ENCODE measurements around the gene PPM1H.
"Not testable (repeated sequence)": the region's sequence is repeated elsewhere in the genome, so short reads cannot be mapped to it uniquely, and the experiment has no call there.

PPM1H gene

DNA sequence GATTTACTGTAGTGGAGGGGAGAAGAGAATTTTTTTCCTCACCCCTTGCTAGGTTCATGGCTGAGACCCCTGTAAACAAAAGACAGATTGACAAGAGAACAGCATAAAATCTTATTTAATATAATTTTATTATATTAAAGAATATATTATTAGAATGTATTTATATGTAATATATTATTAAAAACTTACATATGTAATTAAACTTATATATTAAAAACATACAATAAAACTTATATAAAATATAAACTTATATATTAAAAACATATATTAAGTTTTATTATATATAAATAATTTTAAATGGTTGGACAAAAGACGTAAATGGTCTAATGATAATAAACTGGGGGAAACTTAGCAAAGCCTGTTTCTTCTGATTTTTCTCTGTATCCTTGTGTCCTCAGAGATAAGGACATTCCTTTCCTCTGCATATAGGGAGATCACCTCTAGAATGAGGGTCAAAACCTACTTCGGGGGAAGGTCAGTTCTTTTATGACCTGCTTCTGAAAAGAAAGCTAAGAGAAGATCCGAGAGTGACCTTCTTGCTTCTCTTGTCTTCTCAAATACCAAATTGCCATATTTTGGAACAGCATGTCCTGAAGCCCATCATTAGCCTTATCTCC is 8.9 kb upstream of the PPM1H start:
- DNase-seq (ENCODE audit: low read depth in 2 of 3, low spot score in 2 of 3) = no peak

DNA sequence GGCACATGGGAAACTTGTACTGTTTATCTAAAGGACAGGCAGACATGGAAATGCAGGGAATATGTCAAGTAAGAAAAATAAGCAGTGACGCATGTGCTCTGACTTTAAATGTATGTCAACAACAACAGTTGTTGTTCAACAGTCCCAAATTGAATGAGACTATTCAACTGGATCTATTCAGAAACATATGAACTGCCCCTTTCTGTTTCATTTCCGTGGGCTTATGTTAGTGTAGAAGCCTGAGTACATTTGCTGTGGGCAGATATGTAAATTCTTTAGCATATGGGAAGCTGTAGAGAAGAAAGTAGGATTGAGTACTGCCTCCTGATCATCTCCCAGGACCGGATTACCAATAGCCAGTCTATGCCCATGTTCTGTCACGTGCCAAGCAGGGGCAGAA is 7.4 kb upstream of the PPM1H start:
- not testable (repeated sequence) for DNase-seq (ENCODE audit: low read depth in 2 of 3, low spot score in 2 of 3)

DNA sequence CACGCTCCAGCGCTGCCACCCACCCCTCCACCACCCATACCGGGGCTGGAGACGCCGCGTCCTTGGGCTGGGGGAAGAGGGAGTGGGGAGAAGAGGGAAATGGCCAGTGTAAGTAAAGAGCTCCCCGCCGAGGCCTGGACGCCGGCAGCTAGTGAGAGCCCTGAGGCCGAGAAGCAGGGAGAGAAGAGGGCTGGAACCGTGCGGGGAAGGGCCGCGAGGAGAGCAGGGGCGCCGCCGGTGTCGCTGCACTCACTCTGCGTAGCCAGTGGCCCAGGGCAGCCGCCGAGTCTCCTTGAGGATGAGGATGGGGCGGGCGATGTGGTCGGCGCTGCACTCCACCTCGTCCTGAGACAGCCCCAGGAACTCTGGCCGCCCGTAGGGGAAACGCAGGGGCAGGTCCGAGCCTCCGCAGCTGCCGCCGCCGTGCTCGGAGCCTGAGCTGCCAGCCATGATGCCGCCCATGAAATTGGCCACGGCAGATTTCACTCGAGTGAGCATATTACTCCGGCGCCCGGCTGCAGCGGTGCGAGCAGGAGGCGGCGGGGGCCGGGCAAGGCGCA is 631 bp downstream of the PPM1H start:
- DNase-seq (ENCODE audit: low read depth in 2 of 3, low spot score in 2 of 3) = peak in 2 of 3 experiments; percentile 4 to 5

DNA sequence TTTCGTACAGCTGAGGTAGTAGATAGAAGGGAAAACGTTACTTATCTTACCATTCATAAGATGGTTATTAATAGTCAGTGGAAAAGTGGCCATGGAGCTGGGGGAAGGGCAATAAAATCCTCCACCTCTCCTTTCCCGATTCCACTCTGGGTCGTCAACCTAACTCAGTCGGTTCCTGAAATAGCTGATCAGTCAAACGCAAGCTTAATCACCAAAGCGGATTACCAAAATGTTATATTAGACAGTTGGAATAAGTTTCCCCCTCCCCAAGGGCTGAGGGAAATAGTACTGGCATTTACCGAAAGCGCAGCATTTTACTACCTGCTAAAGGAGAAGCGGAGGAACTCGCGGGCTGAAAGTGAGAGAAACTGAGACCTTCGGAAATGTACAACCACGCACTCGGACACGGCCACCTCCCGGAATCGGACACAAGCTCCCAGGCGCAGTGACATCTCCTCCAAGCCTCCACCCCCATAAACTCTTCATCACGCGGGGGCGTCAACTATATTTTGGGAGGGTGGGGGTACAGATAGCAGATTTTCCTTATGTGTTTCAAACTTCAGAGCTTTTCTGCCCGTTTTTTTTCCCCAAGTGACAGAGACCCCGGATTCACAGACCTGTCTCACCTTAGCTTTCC is 1.2 kb downstream of the PPM1H start:
- no peak for DNase-seq (ENCODE audit: low read depth in 2 of 3, low spot score in 2 of 3)

DNA sequence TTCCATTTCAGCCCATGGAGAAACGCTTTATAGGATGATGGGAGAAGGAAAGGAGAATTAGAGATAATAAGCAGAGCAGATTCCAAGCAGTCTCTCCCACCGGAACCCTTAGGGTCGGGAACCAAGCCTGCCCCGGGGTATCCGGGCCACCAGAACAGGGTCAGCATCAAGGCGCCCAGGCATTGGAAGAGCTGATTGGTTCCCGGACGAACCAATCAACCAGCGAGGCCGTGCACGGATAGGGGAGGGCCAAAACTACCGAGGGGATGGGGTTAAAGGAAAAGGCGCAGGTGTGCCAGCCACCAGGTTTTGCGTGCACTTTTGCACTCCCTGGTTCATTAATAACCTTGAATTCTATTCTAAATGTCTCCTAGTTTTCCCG is 1.7 kb downstream of the PPM1H start:
- DNase-seq (ENCODE audit: low read depth in 2 of 3, low spot score in 2 of 3) = no peak

DNA sequence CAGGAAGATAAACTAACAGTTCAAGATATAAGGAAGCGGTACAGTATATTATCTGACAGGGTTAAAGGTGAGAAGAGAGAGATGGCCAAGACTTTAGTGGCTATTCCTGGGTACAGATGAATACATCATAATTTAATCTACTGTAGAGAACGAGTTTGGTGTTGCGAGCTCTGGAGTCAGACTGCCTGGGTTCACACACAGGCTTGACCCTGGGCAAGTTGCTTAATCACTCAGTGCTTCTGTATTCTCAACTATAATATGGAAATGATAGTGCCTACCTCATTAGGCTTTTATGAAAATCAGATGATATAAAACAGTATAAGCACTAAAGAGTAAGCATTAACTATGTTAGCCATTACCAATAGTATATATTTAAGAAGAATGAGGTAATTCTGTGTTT is 3.5 kb downstream of the PPM1H start:
- no peak for DNase-seq (ENCODE audit: low read depth in 2 of 3, low spot score in 2 of 3)

- no peak for DNase-seq (ENCODE audit: low read depth in 2 of 3, low spot score in 2 of 3)
Measured at GRCh38 chr12:62930546-62931425, 4.2 kb downstream of the PPM1H start.

GRCh38 chr12:62928632-62929031 is 6.3 kb downstream of the PPM1H start:
- DNase-seq (ENCODE audit: low read depth in 2 of 3, low spot score in 2 of 3) = no peak

DNA sequence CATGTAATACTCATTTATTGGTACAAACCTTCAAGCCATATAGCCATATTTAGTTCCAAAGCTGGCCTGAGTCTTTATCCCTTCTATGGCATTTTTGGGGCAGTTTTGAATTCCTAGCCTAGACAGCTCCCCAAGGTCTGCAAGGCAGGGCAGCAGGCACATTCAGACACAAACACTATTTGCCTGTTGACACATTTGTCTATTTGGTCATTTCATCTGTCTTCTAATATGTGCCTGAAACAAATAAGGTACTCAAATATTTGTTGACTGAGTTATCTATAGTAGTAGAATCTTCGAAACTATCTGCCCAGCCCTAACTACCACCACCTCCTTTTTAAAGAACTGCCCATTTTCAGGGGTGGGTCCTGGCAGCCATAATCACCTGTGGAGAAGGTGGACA is 9.3 kb downstream of the PPM1H start:
- DNase-seq (ENCODE audit: low read depth in 2 of 3, low spot score in 2 of 3) = no peak

- no peak for DNase-seq (ENCODE audit: low read depth in 2 of 3, low spot score in 2 of 3)
Measured at GRCh38 chr12:62924084-62924483, 10.9 kb downstream of the PPM1H start.

GRCh38 chr12:62922539-62922938 is 12.4 kb downstream of the PPM1H start:
- no peak for DNase-seq (ENCODE audit: low read depth in 2 of 3, low spot score in 2 of 3)

DNA sequence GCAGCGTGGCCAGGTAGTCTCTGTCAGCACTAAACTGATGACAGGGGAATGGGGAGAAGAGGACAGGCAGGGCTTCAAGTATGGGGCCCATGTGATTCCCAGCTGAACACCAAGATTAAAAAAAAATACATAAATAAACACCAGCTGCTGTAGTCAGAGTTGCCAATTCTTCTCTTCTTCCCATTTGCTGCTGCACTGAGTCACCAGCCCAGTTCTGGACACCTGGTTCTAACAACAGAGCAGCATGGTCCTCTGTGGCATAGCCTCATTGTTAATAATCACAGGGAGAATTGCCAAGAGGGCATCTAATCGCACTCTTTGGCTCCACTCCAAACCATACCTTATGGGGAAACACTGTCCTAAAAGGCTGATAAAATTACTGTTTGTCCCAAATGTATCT is 15.1 kb downstream of the PPM1H start:
- no peak for DNase-seq (ENCODE audit: low read depth in 2 of 3, low spot score in 2 of 3)

DNA sequence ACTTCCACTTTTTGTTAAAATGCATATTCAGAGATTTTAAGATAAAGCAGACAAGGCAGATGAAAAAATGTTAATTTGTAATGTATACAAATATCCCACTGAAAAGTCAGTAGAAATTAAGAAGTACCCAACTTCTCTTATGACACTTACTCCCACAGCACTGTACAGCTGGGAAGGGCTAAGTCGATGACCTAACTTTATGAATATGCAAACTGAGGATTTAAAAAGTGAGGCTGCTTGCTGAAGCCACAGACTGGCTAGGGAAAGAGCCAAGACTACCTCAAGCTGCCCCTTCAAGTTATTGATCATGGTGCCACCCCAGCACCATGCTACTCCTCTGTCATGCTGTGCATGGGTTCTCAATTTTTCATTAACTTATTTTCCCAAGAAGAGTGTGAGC is 17.0 kb downstream of the PPM1H start:
- no peak for DNase-seq (ENCODE audit: low read depth in 2 of 3, low spot score in 2 of 3)

DNA sequence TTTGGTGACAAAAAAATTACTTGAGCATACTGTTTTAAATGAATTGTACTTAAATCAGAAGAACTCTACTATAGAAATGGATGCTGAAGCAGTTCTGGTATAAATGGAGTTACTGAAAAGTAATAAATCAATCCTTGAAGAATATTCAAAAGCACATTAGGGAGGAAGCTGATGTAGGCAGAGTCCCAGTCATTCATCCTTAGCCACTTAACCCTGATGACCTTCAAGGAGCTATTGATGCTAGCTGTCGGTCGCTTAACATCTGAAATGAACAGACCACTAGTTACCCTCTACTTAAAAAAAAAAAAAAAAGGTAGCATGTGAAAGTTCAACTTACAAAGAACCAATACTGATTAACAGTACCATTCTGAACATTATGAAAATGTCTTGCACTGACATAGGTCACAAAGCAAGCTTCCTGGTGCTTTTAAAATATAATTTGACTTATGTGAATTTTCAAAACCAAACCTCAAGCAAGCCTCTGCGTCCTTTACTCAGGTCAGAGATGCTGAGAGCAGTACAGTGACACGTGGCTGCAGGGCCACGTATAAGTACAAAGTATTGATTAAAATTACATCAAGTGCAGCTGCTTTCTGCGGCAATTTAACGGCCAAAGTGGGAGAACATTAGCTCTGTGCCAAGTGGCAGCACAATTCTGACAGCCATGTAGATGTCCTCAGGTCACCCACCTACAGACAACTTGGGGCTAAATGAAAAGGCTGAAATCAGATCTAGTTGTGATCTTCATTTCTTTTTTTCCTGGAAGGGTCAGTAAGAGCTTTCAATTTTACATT is 18.1 kb downstream of the PPM1H start:
- DNase-seq (ENCODE audit: low read depth in 2 of 3, low spot score in 2 of 3) = no peak

DNA sequence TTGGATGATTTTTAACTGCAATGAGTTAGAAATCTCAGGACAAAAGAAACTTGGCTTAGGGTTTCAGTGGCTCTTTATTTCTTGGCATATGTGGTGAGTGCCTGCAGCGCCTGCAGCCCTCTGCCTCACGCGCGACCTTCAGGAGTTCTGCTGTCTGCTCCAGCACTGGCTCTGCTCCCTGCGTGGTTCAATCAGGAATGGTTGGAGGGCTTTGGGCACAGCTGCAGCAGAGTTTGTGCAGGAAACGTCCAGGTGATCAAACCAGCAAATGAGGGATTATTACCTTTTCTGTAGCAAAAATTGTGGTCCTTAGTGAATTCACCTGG is 19.8 kb downstream of the PPM1H start:
- DNase-seq (ENCODE audit: low read depth in 2 of 3, low spot score in 2 of 3) = no peak

GRCh38 chr12:62914443-62915203 is 20.3 kb downstream of the PPM1H start:
- no peak for DNase-seq (ENCODE audit: low read depth in 2 of 3, low spot score in 2 of 3)

DNA sequence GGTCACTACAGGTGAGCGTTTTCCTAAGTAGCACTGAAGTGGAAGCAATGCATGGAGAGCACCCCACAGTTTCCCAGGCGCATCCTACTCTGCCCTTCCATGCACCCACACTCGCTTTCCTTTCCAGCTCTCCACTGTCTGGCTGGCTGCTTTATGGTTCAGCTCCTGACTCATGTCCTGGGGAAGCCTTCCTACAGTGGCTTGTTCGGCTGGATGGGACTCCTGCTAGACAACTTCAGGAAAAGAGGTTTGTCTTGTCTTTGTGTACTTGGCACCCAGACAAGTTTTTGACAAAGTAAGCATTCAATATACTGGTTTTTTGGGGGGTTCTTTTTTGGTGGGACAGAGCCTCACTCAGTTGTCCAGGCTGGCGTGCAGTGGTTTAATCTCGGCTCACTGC is 21.6 kb downstream of the PPM1H start:
- DNase-seq (ENCODE audit: low read depth in 2 of 3, low spot score in 2 of 3) = no peak

DNA sequence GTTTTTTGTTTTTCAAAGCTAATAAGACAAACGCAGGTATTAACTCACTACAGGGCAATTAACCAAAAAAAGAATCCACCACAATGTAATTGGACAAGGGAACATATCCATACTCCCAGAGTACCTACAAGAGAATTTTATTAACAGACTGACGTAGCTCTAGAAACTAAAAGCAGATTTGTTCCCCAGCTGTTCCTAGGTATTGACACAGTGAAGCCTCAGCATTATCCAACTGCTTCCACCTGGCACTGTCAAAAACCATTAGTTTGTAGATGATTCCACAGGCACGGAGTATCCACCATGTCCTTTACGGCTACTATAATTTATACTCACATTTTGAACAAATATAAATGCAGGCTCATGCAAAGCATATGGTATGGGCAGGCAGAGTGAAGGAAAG is 22.3 kb downstream of the PPM1H start:
- no peak for DNase-seq (ENCODE audit: low read depth in 2 of 3, low spot score in 2 of 3)

DNA sequence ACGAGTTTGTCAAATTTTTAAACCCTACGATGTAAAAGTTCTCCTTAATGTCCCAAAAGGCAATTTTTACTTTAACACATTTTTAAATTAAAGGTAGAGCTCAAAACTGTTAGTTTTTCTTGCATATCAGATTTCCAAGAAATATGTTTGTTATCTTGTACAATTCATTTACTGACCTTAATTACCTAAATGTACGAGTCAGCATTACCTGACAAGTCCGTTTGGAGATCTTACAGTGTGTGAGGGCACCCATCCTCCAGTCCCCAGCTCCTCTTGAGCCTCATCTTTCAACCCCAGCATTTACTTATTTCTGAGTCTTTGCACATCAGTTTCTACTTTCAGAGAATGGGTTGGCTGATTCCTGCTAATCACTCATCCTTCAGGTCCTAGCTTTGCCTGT is 23.7 kb downstream of the PPM1H start:
- DNase-seq (ENCODE audit: low read depth in 2 of 3, low spot score in 2 of 3) = no peak

- no peak for DNase-seq (ENCODE audit: low read depth in 2 of 3, low spot score in 2 of 3)
Measured at GRCh38 chr12:62910549-62911169, 24.3 kb downstream of the PPM1H start.
